Umbilical cord (tissue), 2 donors: ENCODE measurements around the gene CELF1. TPM values are rescaled to one million over a fixed set of nuclear protein-coding genes. Genes with fewer than 3 reads are reported as not detected.

ENCODE experiments used
- DNase-seq: peaks from one replicate; pipeline ENCODE4 v3.0.0-alpha.2; 2015; ENCODE audit warnings: low spot score
- total RNA-seq: library from RNA; depleted of rRNA; stranded (reverse); fragments of >200 nt; gene quantifications from one replicate; pipeline ENCODE4 v1.2.3, GENCODE V29; 2014; ENCODE audit warnings: low replicate concordance; ENCODE audit not compliant: insufficient read depth

Gene CELF1
- total RNA-seq, 1 donor from 2014 or later, result 120 TPM

GRCh38 chr11:47511917-47512316 lies 41.0 kb downstream of the CELF1 start:
- DNase-seq, result no peak

DNA sequence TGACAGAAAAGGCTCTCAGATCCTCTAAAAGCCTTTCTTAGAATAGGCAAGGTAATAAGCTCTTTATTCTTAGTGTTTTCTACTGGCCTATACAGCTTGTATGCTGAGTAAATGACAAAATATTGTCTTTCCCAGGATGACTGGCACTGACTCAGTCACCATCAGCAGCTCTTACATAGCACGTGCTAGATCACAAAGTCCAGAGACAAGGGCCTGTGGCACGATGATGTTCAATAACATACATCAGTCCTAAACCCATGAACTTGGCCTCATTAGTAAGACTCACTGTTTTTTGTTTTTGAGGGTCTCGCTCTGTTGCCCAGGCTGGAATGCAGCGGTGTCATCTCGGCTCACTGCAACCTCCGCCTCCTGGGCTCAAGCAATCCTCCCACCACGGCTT lies 42.7 kb downstream of the CELF1 start:
- DNase-seq, result no peak

GRCh38 chr11:47509077-47509536 lies 43.8 kb downstream of the CELF1 start:
- DNase-seq, result no peak

DNA sequence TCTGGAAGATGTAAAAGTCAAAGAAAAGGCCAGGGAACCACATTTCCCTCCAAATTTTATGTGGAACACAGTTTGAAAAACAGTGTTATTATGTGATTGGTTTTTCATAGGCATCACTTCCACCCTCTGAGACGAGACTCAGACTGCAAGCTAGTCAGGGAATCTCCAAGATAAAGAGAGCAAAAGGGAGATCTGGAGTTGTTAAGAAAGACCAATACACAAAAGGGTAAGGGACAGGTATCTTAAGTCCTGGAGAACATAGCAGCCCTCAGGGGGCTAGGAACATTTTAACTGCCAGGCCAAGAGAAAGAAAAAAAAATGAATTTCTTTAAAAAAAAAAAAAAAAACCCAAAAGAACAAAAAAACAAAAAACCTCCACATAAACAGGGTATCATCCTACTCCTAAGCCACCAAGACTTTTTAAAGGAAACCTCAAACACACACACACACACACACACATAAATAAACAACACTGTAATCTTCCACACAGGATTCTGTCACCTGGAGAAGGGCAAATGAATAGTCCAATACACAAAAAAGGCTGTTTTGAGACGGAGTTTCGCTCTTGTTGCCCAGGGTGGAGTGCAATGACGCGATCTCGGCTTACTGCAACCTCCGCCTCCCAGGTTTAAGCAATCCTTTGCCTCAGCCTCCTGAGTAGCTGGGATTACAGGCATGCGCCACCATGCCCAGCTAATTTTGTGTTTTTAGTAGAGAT lies 44.5 kb downstream of the CELF1 start:
- DNase-seq, result no peak

DNA sequence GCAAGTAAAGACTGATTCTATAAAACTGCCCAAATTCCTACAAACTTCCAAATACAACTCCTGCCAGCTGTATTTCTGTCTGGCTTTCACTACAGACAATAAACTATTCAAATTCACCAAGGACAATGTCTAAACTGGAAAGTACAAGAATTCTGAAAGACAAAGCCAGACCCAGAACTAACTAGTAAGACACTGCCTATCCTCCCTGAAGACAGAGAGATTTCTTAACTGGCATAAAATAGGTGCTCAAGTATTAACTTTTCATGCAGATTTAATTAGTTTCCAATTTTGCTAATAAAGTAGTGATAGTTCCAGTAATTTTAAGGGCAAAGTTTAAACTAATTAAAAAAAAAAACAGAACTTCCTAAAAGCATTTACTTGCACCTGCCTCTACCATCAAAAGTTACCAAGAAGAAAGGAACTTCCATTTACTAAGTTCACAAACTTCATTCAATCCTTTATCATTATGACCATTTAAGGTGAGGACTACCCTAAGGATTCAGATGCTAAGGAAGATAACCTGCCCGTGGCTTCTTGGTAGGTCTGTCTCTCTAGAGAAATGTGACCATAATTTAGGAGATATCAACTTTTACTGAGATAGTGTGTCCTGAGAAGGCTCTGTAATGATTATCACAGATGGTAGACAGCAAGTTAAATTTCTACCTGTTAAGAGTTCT lies 45.2 kb downstream of the CELF1 start:
- DNase-seq, result no peak

DNA sequence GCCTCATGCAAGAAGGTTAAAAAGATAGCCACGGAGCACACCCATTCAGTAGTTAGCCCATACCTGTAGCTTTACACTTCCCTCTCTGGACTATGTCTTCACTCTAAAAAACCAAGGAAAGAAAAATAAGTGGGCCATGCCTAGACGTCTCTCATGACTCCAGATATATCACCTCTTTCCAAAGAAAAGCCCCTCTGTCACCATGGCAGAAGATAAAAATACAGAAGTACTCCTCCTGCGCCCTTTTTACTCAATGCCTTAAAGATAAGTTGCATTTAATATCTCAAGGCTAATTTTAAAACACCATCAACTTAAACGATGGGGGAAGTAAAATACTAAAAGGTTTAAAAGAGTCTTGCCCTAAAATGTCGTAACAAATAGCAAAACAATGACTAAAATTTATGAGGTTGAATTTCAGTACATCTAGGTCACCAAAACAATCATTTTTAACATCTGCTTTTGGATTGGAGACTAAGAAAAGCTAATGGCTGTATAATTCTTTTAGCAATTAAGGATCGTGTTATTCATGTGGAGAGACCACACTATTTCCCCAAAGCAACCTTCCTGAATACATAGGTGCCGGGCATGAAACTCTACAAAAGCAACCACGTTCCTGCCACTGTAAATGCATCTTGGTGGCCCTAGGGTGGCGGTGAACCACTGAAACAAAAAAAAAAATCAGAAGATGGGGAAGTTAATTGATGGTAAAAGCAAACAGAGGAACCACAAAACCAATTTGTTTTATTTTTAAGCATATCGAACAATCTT lies 46.0 kb downstream of the CELF1 start:
- no peak for DNase-seq

DNA sequence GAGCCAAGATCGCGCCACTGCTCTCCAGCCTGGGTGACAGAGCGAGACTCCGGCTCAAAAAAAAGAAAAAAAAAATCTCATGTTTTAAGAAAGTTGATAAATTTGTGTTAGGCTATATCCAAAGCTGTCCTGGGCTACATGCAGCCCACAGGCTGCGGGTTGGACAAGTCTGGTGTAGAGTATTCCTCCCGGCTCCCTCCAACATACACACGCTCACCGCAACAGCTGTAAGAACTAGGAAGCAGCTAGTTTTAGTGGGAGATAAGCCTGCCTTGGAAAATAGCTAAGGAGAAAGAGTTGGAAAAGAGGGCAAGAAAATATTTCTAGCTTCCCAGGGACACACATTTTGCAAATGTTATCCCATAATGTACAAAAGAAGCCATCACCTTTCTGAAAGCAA lies 46.6 kb downstream of the CELF1 start:
- no peak for DNase-seq

- DNase-seq, result no peak
Observed at GRCh38 chr11:47504910-47505309, 48.0 kb downstream of the CELF1 start.

GRCh38 chr11:47503227-47503626 lies 49.7 kb downstream of the CELF1 start:
- no peak for DNase-seq

- no peak for DNase-seq
Observed at GRCh38 chr11:47502767-47503166, 50.2 kb downstream of the CELF1 start.

DNA sequence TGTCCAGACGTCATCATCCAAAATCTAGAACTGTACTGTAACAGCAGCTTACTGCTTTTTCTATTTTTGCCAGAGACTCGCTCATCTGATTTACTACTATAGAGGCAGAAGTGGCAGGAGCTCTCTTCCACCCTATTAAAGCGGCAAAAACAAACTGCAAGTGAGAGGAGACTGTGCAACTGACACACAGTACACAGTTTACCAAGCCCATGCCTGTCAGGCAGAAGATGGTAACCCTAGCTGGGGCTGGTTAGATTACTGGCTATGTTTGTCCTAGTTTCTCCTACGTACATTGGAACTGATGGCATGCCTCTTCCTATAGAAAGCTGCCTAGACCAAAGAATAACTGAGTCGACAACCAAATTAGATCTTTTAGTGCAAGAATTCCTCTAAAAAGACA lies 51.8 kb downstream of the CELF1 start:
- DNase-seq, result no peak

DNA sequence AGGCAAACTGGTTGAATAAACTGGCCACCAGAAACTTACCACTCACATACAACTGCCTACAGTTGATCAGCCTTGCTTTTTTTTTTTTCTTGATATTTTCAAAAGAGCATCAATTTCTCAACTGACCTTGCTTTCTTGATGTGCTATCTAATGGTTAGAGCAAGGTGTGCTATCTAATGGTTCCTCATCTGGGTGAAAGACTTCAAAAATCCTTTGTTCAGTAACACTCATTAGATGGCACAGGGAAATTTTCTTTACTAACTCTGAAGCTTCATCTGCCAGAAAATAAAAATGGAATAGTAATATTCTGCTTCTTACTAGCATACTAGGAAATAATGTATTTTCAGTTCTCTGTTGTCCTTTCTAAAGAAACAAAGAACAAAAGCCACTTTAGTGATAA lies 52.8 kb downstream of the CELF1 start:
- no peak for DNase-seq

DNA sequence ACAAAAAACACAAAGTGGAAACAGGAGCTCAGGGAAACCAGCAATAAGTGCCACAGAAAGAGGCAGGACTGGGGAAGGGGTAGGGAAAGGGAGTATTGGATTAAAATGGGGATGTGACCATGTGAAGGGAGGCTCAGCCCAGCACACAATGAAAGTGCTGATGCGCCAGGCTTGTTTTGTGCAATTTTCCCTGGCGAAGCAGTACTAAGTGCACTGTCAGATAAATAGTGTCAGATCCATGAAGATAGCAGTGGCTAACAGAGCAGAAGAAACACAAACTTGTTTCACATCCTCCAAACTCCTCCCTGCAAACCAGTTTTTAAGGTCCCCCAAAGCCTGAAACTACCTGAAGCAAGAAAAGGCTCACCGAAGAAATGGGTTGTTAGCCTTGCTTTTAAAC lies 53.3 kb downstream of the CELF1 start:
- no peak for DNase-seq

- DNase-seq, result no peak
Observed at GRCh38 chr11:47499161-47499560, 53.8 kb downstream of the CELF1 start.

GRCh38 chr11:47498584-47499152 lies 54.3 kb downstream of the CELF1 start:
- DNase-seq, result no peak

DNA sequence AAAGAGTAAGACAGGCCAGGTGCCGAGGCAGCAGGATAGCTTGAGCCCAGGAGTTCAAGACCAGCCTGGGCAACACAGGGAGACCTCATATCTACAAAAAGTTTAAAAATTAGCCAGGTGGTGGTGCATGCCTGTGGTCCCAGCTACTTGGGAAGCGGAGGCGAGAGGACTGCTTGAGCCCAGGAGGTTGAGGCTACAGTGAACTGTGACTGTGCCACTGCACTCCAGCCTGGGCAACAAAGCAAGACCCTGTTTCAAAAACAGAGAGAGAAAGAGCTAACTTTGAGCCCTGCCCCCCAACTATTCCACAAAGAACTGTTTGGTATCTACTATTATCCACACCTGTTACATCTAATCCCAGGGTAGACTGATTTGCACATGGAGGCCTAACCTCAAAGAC lies 54.8 kb downstream of the CELF1 start:
- no peak for DNase-seq

GRCh38 chr11:47496808-47497207 lies 56.1 kb downstream of the CELF1 start:
- no peak for DNase-seq

DNA sequence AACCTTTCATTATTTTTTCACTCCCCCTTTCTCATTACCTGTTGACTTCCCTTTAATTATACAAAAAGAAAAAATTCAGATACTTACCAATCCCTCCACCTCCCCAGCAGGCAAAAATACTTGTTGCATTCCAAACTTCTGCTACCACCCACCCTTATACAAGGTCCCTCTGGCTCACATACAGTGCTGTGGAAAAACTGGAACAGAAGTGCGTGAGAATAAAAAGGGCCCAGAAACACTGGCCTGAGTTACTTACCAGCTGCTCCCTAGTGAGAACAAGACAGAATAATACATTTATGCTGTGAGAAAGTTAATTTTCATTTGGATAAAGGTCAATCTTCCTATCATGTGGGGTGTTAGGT lies 57.1 kb downstream of the CELF1 start:
- no peak for DNase-seq

DNA sequence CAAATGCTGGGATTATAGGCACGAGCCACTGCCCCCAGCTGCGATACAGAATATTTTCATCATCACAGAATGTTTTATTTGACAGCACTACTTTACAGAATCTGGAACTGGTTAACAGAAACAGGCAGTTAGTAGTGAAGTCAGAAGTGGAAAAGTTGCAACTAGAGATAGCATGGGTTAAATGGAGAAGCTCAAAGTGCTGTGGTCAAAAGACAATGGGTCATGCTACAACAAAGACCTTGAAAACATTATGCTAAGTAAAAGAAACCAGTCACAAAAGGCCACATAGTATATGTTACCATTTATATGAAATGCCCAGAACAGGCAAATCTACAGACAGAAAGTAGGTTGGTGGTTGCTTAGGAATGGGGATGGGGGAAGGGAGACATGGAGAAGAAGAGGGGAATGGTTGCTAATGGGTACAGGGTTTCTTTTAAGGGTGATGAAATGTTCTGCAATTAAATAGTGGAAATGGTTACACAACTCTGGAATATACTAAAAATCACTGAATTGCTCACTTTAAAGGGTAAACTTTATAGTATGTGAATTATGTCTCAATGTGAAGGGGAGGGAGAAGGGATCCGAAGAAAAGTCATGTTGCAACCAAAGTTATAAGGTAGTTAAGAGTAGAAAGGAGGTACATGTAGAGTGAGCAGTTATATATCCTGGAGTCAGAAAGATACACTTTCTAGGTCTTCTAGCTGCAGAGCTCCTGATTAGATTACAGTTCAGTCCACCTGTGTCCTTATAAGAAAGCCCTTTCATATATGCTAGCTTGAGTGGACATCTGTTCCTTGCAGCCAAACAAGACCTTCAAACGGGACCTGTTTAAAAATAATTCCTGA lies 57.7 kb downstream of the CELF1 start:
- no peak for DNase-seq

GRCh38 chr11:47489395-47489755 lies 63.6 kb downstream of the CELF1 start:
- DNase-seq, result no peak

DNA sequence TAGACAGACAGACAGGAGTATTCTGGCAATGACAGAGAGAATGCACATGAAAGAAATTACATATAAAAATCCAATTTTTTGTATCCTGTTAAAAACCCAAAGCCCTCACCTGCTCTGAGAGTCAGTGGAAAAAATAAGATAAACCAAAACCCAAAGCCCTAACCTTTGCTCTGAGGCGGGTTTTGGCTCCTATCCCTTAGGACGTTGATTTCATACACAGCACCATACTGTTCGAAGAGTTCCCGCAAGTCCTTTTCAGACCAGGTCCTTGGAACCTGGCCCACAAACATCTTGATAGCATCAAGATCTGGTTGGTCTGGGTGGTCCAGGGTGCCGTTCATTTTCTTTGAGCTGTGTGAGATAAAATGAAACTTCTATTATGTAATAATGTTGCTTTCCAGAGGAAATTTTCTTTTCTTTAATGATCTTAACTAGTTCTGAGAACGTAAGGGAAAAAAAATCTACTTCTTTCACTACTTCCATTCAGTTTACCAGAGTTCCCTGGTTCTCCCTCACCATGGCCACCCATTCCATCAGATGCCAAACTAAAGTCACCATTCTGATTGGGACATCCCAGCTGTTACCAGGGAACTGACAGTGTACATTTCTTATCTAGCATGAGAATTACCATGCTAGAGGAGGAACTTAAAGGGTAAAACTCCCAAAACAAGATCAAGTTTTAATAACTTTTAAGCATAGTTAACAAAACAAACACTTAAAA lies 64.1 kb downstream of the CELF1 start:
- no peak for DNase-seq
